T-helper 22 cell (primary cell): ENCODE results near the gene SYTL4.
A peak's percentile ranks its signal among the peaks of the same experiment; 100 is the strongest.

Experiments
- DNase-seq: peaks from one replicate; pipeline ENCODE4 v3.0.0-alpha.2; 2020; ENCODE audit warnings: low read depth

SYTL4 gene

GRCh38 chrX:100648458-100649417 lies 83.2 kb downstream of the SYTL4 start:
- DNase-seq, result no peak

- no peak for DNase-seq
These were observed 84.2 kb downstream of the SYTL4 start for GRCh38 chrX:100647739-100648138.

- no peak for DNase-seq
These were observed 84.8 kb downstream of the SYTL4 start for GRCh38 chrX:100647095-100647494.

GRCh38 chrX:100645106-100645505 lies 86.8 kb downstream of the SYTL4 start:
- DNase-seq, result no peak

GRCh38 chrX:100643956-100644860 lies 87.7 kb downstream of the SYTL4 start, which contains the start of gene SRPX2:
TSS of gene SRPX2 (plus strand) at chrX:100644199. CDS start at chrX:100646323, 2,124 bp downstream.
- no peak for DNase-seq

- DNase-seq, result no peak
These were observed 88.7 kb downstream of the SYTL4 start for GRCh38 chrX:100643212-100643611.

GRCh38 chrX:100642290-100642689 lies 89.6 kb downstream of the SYTL4 start:
- no peak for DNase-seq

- DNase-seq, result peak; percentile 36
These were observed 95.5 kb downstream of the SYTL4 start, which contains the start of gene TSPAN6 for GRCh38 chrX:100636321-100636991. TSS of gene TSPAN6 (minus strand) at chrX:100636806. CDS start at chrX:100636694, 112 bp downstream.

GRCh38 chrX:100635989-100636320 lies 96.0 kb downstream of the SYTL4 start:
- DNase-seq, result no peak

- DNase-seq, result no peak
These were observed 96.9 kb downstream of the SYTL4 start for GRCh38 chrX:100635040-100635439.

- no peak for DNase-seq
These were observed 105.9 kb downstream of the SYTL4 start for GRCh38 chrX:100625985-100626491.
